Calu3 (cell line): ENCODE data around the gene GGT6. TPM values are rescaled to one million over a fixed set of nuclear protein-coding genes. Genes with fewer than 3 reads are reported as not detected.

ENCODE experiments used
- BruUV-seq: library from RNA; stranded (reverse); fragments of 400-500 nt; replicated peaks from 2 replicates; lab custom pipeline; 2021; lab: Mats Ljungman, UMichigan
- CTCF ChIA-PET: fragments of 300-600 bp; sonication (Branson Sonifier 250); formaldehyde crosslinking; loops from one replicate; lab custom pipeline; 2022; ENCODE audit warnings: antibody characterized with exemption; lab: Charles Lee
- DNase-seq: peaks from one replicate; pipeline ENCODE4 v3.0.0; 2022
- H3K27ac Mint-ChIP-seq: one replicate; pipeline ENCODE4 v1.8.0; 2022; ENCODE audit warnings: mixed read lengths; ENCODE audit not compliant: unreplicated experiment
- H3K27me3 Mint-ChIP-seq: one replicate; pipeline ENCODE4 v1.8.0; 2022; ENCODE audit warnings: mixed read lengths; ENCODE audit not compliant: unreplicated experiment
- H3K36me3 Mint-ChIP-seq: one replicate; pipeline ENCODE4 v1.8.0; 2022; ENCODE audit warnings: mild to moderate bottlenecking, moderate library complexity, mixed read lengths; ENCODE audit not compliant: insufficient read depth, unreplicated experiment
- H3K4me1 Mint-ChIP-seq: one replicate; pipeline ENCODE4 v1.8.0; 2022; ENCODE audit warnings: mild to moderate bottlenecking, low read depth, mixed read lengths; ENCODE audit not compliant: unreplicated experiment
- H3K4me3 Mint-ChIP-seq: one replicate; pipeline ENCODE4 v1.8.0; 2022; ENCODE audit warnings: mild to moderate bottlenecking, low read depth, moderate library complexity, mixed read lengths; ENCODE audit not compliant: unreplicated experiment
- H3K9me3 Mint-ChIP-seq: one replicate; pipeline ENCODE4 v1.8.0; 2022; ENCODE audit warnings: low read depth, mixed read lengths; ENCODE audit not compliant: unreplicated experiment
- intact Hi-C: fragments of 100-400 bp; cut with micrococcal nuclease; formaldehyde crosslinking; loops from one replicate; pipeline ENCODE4 v1.10.0; 2022; ENCODE audit not compliant: unreplicated experiment
- total RNA-seq: library from RNA; stranded (reverse); gene quantifications from 2 replicates; pipeline ENCODE4 v1.2.3, GENCODE V29; 2022
- TF ChIP-seq, protein P1 (sequence below): fragments of 200-600 bp; IDR thresholded peaks from one replicate; pipeline ENCODE4 v1.8.0; 2022; ENCODE audit warnings: antibody characterized with exemption; ENCODE audit not compliant: unreplicated experiment

The GGT6 gene
- total RNA-seq, 1 experiment from 2014 or later: 1.1 TPM

GRCh38 chr17:4584917-4585637 is 24.7 kb upstream of the GGT6 start:
- H3K27me3 Mint-ChIP-seq: peaks cover 96% of the 10 kb centered on the region
- intact Hi-C loops: no loop called here
- TF ChIP-seq, protein P1, sequence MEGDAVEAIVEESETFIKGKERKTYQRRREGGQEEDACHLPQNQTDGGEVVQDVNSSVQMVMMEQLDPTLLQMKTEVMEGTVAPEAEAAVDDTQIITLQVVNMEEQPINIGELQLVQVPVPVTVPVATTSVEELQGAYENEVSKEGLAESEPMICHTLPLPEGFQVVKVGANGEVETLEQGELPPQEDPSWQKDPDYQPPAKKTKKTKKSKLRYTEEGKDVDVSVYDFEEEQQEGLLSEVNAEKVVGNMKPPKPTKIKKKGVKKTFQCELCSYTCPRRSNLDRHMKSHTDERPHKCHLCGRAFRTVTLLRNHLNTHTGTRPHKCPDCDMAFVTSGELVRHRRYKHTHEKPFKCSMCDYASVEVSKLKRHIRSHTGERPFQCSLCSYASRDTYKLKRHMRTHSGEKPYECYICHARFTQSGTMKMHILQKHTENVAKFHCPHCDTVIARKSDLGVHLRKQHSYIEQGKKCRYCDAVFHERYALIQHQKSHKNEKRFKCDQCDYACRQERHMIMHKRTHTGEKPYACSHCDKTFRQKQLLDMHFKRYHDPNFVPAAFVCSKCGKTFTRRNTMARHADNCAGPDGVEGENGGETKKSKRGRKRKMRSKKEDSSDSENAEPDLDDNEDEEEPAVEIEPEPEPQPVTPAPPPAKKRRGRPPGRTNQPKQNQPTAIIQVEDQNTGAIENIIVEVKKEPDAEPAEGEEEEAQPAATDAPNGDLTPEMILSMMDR: no peak
- H3K36me3 Mint-ChIP-seq: peaks cover 5% of the 10 kb centered on the region
- H3K27ac Mint-ChIP-seq: no peak overlapping the region
- H3K4me3 Mint-ChIP-seq: peak overlapping the region; percentile 59
- H3K9me3 Mint-ChIP-seq: no peaks in the 10 kb centered on the region
- peaks cover 8% of the 10 kb centered on the region for H3K4me1 Mint-ChIP-seq
- BruUV-seq: no TSS peak
- CTCF ChIA-PET: no interaction called here
- DNase-seq: no peak

DNA sequence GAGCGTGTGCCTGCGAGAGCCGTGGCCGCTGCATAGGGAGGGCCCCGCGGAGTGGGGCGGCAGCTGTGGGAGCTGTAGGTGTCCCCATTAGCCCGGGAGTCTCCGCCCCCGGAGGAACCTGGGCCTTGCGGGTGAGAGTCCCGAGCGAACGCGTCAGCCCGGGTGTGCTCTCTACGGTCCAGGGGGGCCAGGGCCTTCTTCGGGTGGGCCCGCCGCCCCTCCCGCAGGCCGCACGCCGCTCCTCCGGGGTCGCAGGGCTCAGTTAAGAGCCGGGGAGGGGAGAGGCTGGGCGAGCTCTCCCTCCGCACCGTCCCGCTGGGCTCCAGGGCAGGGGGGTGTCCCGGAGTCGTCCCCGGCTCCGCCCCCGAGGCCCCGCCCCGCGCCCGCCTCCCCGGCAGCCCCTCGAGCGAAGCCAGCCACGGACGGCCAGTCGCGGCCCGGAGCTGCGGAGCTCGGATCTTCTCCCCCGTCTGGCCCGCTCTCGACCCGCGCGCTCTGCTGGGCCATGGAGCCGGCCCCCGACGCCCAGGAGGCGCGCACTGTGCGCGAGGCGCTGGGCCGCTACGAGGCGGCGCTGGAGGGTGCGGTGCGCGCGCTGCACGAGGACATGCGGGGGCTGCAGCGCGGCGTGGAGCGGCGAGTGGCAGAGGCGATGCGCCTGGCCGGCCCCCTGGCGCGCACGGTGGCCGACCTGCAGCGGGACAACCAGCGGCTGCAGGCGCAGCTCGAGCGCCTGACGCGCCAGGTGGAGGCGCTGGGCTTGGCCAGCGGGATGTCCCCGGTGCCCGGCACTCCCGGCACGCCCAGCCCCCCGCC is 23.9 kb upstream of the GGT6 start, which contains the start of gene SMTNL2:
Gene SMTNL2 (plus strand): TSS at position 429 of the 816 bp plus-strand sequence. CDS start 77 bp downstream, at position 506.
- DNase-seq: no peak
- TF ChIP-seq, protein P1: no peak
- H3K27ac Mint-ChIP-seq: no peak within 1 kb of the TSS
- peaks cover 5% of the 10 kb centered on the region for H3K36me3 Mint-ChIP-seq
- BruUV-seq: no TSS peak
- H3K27me3 Mint-ChIP-seq: peaks cover 96% of the 10 kb centered on the region
- intact Hi-C loops: no loop called here
- H3K9me3 Mint-ChIP-seq: no peaks in the 10 kb centered on the region
- H3K4me1 Mint-ChIP-seq: peaks cover 8% of the 10 kb centered on the region
- peak within 1 kb of the TSS; percentile 59 for H3K4me3 Mint-ChIP-seq
- CTCF ChIA-PET: no interaction called here

GRCh38 chr17:4583782-4584100 is 23.4 kb upstream of the GGT6 start:
- DNase-seq: no peak
- peaks cover 93% of the 10 kb centered on the region for H3K27me3 Mint-ChIP-seq

DNA sequence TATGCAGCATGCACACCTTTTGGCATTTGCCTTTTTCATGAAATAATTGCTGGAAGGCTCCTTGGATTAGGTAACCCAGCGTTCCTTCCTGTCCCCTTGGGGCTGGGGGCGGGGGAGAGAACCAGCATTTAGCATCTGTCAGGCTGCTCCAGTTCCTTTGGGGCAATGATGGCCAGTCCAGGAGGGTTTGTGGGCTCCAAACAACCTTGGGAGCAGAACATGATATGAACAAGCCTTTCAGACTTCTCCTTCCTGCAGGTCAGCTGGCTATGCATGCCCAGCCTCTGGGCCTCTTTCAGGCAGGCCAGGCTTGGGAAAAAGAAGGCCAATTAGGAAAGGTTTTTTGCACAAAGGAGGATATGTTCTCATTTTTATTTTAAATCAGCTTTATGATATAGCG is 22.8 kb upstream of the GGT6 start:
- CTCF ChIA-PET: no interaction called here
- Mint-ChIP-seq H3K36me3 (peaks cover 5% of the 10 kb centered on the region), H3K27ac (no peak overlapping the region), H3K9me3 (no peaks in the 10 kb centered on the region), H3K4me1 (peaks cover 8% of the 10 kb centered on the region), H3K27me3 (peaks cover 87% of the 10 kb centered on the region), H3K4me3 (no peak overlapping the region)
- no peak for DNase-seq
- intact Hi-C loops: no loop called here
- BruUV-seq: no TSS peak
- TF ChIP-seq, protein P1: no peak

More at GRCh38 chr17:4583782-4584100, 23.4 kb upstream of the GGT6 start:
- Mint-ChIP-seq H3K27ac (no peak overlapping the region), H3K36me3 (peaks cover 5% of the 10 kb centered on the region), H3K4me3 (peak overlapping the region; percentile 59), H3K4me1 (peaks cover 8% of the 10 kb centered on the region), H3K9me3 (no peaks in the 10 kb centered on the region)
- TF ChIP-seq, protein P1: no peak
- intact Hi-C loops: no loop called here
- CTCF ChIA-PET: no interaction called here
- no TSS peak for BruUV-seq
